HG02852 (cell line): ENCODE results near the gene KRT82.

Source experiments
- ATAC-seq: cut with Tn5 transposase; IDR thresholded peaks from one replicate; pipeline ENCODE4 v1.9.1; 2021; ENCODE audit warnings: mild to moderate bottlenecking, moderate library complexity; ENCODE audit not compliant: unreplicated experiment

Gene KRT82

GRCh38 chr12:52436000-52436827 is 30.1 kb upstream of the KRT82 start:
- ATAC-seq: no peak

- no peak for ATAC-seq
These were observed 29.5 kb upstream of the KRT82 start for GRCh38 chr12:52435659-52435999.

- ATAC-seq: no peak
These were observed 28.8 kb upstream of the KRT82 start for GRCh38 chr12:52434760-52435530.

- ATAC-seq: no peak
These were observed 28.1 kb upstream of the KRT82 start, which contains the start of gene KRT75 for GRCh38 chr12:52434081-52434733. Gene KRT75, minus strand, starts transcription at chr12:52434371. Its CDS starts 67 bp downstream, at chr12:52434304.

GRCh38 chr12:52433501-52434080 is 27.5 kb upstream of the KRT82 start:
- ATAC-seq: no peak

- ATAC-seq: no peak
These were observed 26.5 kb upstream of the KRT82 start for GRCh38 chr12:52432559-52433207.

GRCh38 chr12:52428121-52428520 is 22.0 kb upstream of the KRT82 start:
- ATAC-seq: no peak

GRCh38 chr12:52427083-52427482 is 20.9 kb upstream of the KRT82 start:
- no peak for ATAC-seq

GRCh38 chr12:52426034-52426433 is 19.9 kb upstream of the KRT82 start:
- ATAC-seq: no peak

GRCh38 chr12:52425466-52425865 is 19.3 kb upstream of the KRT82 start:
- ATAC-seq: no peak

- no peak for ATAC-seq
These were observed 17.7 kb upstream of the KRT82 start for GRCh38 chr12:52423661-52424500.

- no peak for ATAC-seq
These were observed 16.9 kb upstream of the KRT82 start for GRCh38 chr12:52423035-52423434.

- no peak for ATAC-seq
These were observed 13.5 kb upstream of the KRT82 start for GRCh38 chr12:52419656-52420055.

GRCh38 chr12:52418576-52419110 is 12.5 kb upstream of the KRT82 start:
- ATAC-seq: no peak

- no peak for ATAC-seq
These were observed 11.6 kb upstream of the KRT82 start for GRCh38 chr12:52417740-52418139.

- no peak for ATAC-seq
These were observed 10.7 kb upstream of the KRT82 start for GRCh38 chr12:52416795-52417194.

GRCh38 chr12:52415870-52416750 is 10.0 kb upstream of the KRT82 start:
- ATAC-seq: no peak

GRCh38 chr12:52414936-52415335 is 8.8 kb upstream of the KRT82 start:
- no peak for ATAC-seq
